CD14-positive monocyte (primary cell): ENCODE measurements around the gene ZNF638. TPM values are rescaled to one million over a fixed set of nuclear protein-coding genes. Genes with fewer than 3 reads are reported as not detected.

Experiments
- DNase-seq, 3 donors: peaks; one replicate each; pipeline ENCODE4 v3.0.0-alpha.2; 2011 to 2022
- H2AFZ ChIP-seq: 2 replicates; pipeline ENCODE4 v1.6.0; 2012; ENCODE audit warnings: mild to moderate bottlenecking, low read depth, low read length, inconsistent platforms; ENCODE audit not compliant: insufficient read depth, poor library complexity, severe bottlenecking
- H3K27ac ChIP-seq, 2 donors: 1 replicate in 1 of 2; 2 replicates in 1 of 2; pipeline ENCODE4 v1.5.1; 2012 to 2013; ENCODE audit warnings: low read length in 2 of 2, control low read depth in 1 of 2, inconsistent platforms in 1 of 2, low read depth in 1 of 2, mild to moderate bottlenecking in 1 of 2
- H3K27me3 ChIP-seq, 2 donors: one replicate each; pipeline versions ENCODE4 v1.6.0 to v1.6.1; 2011 to 2013; ENCODE audit warnings: low read length in 2 of 2; ENCODE audit not compliant: control insufficient read depth in 2 of 2, insufficient read depth in 2 of 2
- H3K36me3 ChIP-seq, 2 donors: replicated peaks in 1 of 2; 1 replicate in 1 of 2; 2 replicates in 1 of 2; pipeline versions ENCODE4 v1.5.1 to v1.6.1; 2012 to 2013; ENCODE audit warnings: low read length in 2 of 2, control low read depth in 1 of 2, inconsistent platforms in 1 of 2, mild to moderate bottlenecking in 1 of 2; ENCODE audit not compliant: insufficient read depth in 2 of 2, control insufficient read depth in 1 of 2
- H3K4me1 ChIP-seq, 2 donors: 1 replicate in 1 of 2; 2 replicates in 1 of 2; pipeline versions ENCODE4 v1.5.1 to v1.6.1; 2012 to 2013; ENCODE audit warnings: low read length in 2 of 2, control low read depth in 1 of 2, inconsistent platforms in 1 of 2, mild to moderate bottlenecking in 1 of 2, moderate library complexity in 1 of 2; ENCODE audit not compliant: insufficient read depth in 2 of 2, control insufficient read depth in 1 of 2
- H3K4me2 ChIP-seq: replicated peaks from 2 replicates; pipeline ENCODE3; 2012; ENCODE audit warnings: low read length, moderate library complexity, mild to moderate bottlenecking; ENCODE audit not compliant: poor library complexity, severe bottlenecking; ENCODE audit errors: extremely low read depth
- H3K4me3 ChIP-seq, 3 experiments: fragments of 200-600 bp in 1 of 3; sonication (generic) in 1 of 3; replicated peaks in 1 of 3; 1 replicate in 2 of 3; 2 replicates in 1 of 3; pipeline ENCODE4 v1.5.1; 2011 to 2013; ENCODE audit warnings: low read length in 3 of 3, mild to moderate bottlenecking in 3 of 3, control low read depth in 2 of 3, low read depth in 2 of 3, inconsistent platforms in 1 of 3, moderate library complexity in 1 of 3
- H3K79me2 ChIP-seq: 2 replicates; pipeline ENCODE4 v1.6.0; 2012; ENCODE audit warnings: mild to moderate bottlenecking, control low read depth, inconsistent platforms, low read length, moderate library complexity; ENCODE audit not compliant: insufficient read depth
- H3K9ac ChIP-seq: 2 replicates; pipeline ENCODE4 v1.6.0; 2017; ENCODE audit warnings: low read length, mild to moderate bottlenecking; ENCODE audit not compliant: insufficient read depth, poor library complexity, severe bottlenecking
- H3K9me3 ChIP-seq, 2 donors: replicated peaks in 1 of 2; 1 replicate in 1 of 2; 2 replicates in 1 of 2; pipeline versions ENCODE4 v1.5.1 to v1.6.1; 2012 to 2013; ENCODE audit warnings: low read length in 2 of 2, control low read depth in 1 of 2; ENCODE audit not compliant: control insufficient read depth in 1 of 2, insufficient read depth in 1 of 2
- H4K20me1 ChIP-seq: 2 replicates; pipeline ENCODE4 v1.6.0; 2012; ENCODE audit warnings: mild to moderate bottlenecking, low read length, control low read depth, moderate library complexity; ENCODE audit not compliant: insufficient read depth
- H3K27ac Mint-ChIP-seq, 7 donors: one replicate each; pipeline ENCODE4 v1.8.0; 2020; ENCODE audit warnings: mild to moderate bottlenecking in 7 of 7, mixed read lengths in 7 of 7, moderate library complexity in 6 of 7, inconsistent platforms in 2 of 7
- H3K27me3 Mint-ChIP-seq, 3 donors: one replicate each; pipeline ENCODE4 v1.8.0; 2021 to 2022; ENCODE audit warnings: low read depth in 3 of 3, mild to moderate bottlenecking in 3 of 3, mixed read lengths in 3 of 3, moderate library complexity in 3 of 3, inconsistent platforms in 1 of 3
- H3K36me3 Mint-ChIP-seq, 2 donors: one replicate each; pipeline ENCODE4 v1.8.0; 2020; ENCODE audit warnings: mixed read lengths in 2 of 2, inconsistent platforms in 1 of 2, mild to moderate bottlenecking in 1 of 2
- H3K4me1 Mint-ChIP-seq: one replicate; pipeline ENCODE4 v1.8.0; 2020; ENCODE audit warnings: mild to moderate bottlenecking, mixed read lengths
- H3K4me3 Mint-ChIP-seq, 2 donors: one replicate each; pipeline ENCODE4 v1.8.0; 2020; ENCODE audit warnings: mild to moderate bottlenecking in 2 of 2, mixed read lengths in 2 of 2, moderate library complexity in 1 of 2
- H3K9me3 Mint-ChIP-seq, 7 donors: one replicate each; pipeline ENCODE4 v1.8.0; 2020 to 2022; ENCODE audit warnings: mixed read lengths in 7 of 7, mild to moderate bottlenecking in 6 of 7, moderate library complexity in 6 of 7, inconsistent platforms in 2 of 7
- CTCF ChIP-seq: fragments of 200-600 bp; IDR thresholded peaks from one replicate; pipeline ENCODE4 v1.8.0; 2022; ENCODE audit warnings: antibody characterized with exemption, mild to moderate bottlenecking
- WGBS: methylation state at CpG from one replicate; pipeline ENCODE4 v1.1.5; 2013; ENCODE audit warnings: missing lambda C conversion rate; ENCODE audit not compliant: insufficient coverage; 5-methylcytosine and 5-hydroxymethylcytosine counted together
- intact Hi-C, 2 donors: fragments of 100-400 bp; cut with micrococcal nuclease; formaldehyde crosslinking; loops; one replicate each; pipeline versions ENCODE4 v1.15.0 to v1.15.1; 2023
- polyA plus RNA-seq, 3 donors: library from polyadenylated mRNA; depleted of rRNA in 1 of 3; unstranded in 2 of 3; stranded (reverse) in 1 of 3; fragments of 300-500 nt in 2 of 3; fragments of >200 nt in 1 of 3; fragmentation: Illumina TruSeq in 2 of 3; gene quantifications; 1 replicate in 2 of 3; 2 replicates in 1 of 3; pipeline ENCODE4 v1.2.3, GENCODE V29; 2012 to 2021

The ZNF638 gene
- polyA plus RNA-seq, 3 donors, result 19.1 to 64.6 (median 22.4) TPM

DNA sequence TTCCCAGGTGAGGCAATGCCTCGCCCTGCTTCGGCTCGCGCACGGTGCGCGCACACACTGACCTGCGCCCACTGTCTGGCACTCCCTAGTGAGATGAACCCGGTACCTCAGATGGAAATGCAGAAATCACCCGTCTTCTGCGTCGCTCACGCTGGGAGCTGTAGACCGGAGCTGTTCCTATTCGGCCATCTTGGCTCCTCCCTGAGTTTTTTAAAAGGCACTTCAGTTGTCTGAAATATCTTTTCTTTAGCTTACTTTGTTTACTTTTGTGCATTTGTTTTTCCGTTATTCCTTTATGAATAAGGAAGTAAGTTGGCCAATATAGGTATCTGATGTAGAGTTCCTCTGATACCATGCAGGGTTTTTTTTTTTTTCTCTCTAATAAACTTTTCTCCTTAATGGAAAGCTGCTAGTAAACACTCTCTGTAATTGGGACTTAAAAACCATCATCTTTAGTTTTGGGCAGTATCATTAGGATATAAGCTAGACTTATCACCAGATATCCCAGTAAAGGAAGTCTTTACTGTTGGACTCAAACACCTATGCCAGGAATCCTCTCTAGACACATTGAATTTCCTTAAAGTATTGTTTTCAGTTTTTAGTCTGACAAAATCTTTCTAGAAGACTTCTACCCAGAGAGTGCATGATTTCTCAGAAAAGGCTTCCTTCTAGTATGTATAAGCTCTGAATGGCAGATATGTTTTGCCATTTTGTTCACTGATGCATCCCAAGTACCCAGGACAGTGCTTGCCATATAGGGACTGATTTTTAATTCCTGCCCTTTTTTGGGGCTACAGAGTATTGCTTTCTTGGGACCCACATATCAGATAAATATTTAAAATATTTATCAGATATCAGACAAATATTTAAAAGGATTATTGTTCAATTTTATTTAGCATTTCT lies 86.0 kb downstream of the ZNF638 start:
- H3K27ac Mint-ChIP-seq, result peak overlapping the region in 4 of 7 donors; percentile 21 to 57 (median 41)

GRCh38 chr2:71419145-71419544 lies 87.6 kb downstream of the ZNF638 start:
- Histone ChIP-seq H3K36me3 (peaks cover 21 to 48% of the 10 kb centered on the region in 2 donors), H3K79me2 (peaks cover 2% of the 10 kb centered on the region), H3K27me3 (no peaks in the 10 kb centered on the region), H4K20me1 (no peaks in the 10 kb centered on the region), H3K4me2 (no peak overlapping the region), H3K9ac (no peak overlapping the region), H3K4me1 (peaks cover 4 to 6% of the 10 kb centered on the region in 2 donors), H2AFZ (no peak overlapping the region), H3K4me3 (no peak overlapping the region), H3K27ac (no peak overlapping the region), H3K9me3 (no peaks in the 10 kb centered on the region)
- H3K4me3 Mint-ChIP-seq, result no peak overlapping the region
- no peak for TF ChIP-seq CTCF
- peaks cover 28 to 33% of the 10 kb centered on the region in 2 donors for H3K36me3 Mint-ChIP-seq
- intact Hi-C loops, result no loop called here
- DNase-seq, result no peak
- H3K27ac Mint-ChIP-seq, result no peak overlapping the region
- peaks cover 18% of the 10 kb centered on the region for H3K4me1 Mint-ChIP-seq
- no peaks in the 10 kb centered on the region for H3K27me3 Mint-ChIP-seq
- no CpG with 5 or more reads among the region's 4 CpGs for WGBS
- H3K9me3 Mint-ChIP-seq, result no peaks in the 10 kb centered on the region

More for the DNA sequence above, 86.0 kb downstream of the ZNF638 start:
- peaks cover 13 to 17% of the 10 kb centered on the region in 2 donors for H3K36me3 Mint-ChIP-seq
- Histone ChIP-seq H3K27me3 (no peaks in the 10 kb centered on the region), H3K36me3 (peaks cover 9 to 32% of the 10 kb centered on the region in 2 donors), H4K20me1 (no peaks in the 10 kb centered on the region), H3K9me3 (no peaks in the 10 kb centered on the region), H3K27ac (peak overlapping the region in 1 of 2 donors; percentile 46), H3K4me3 (peak overlapping the region in 1 of 3 experiments; percentile 40), H3K4me2 (peak overlapping the region; percentile 51), H3K9ac (no peak overlapping the region), H3K79me2 (peaks cover 2% of the 10 kb centered on the region), H2AFZ (no peak overlapping the region), H3K4me1 (peaks cover 0 to 4% of the 10 kb centered on the region in 2 donors)
- TF ChIP-seq CTCF, result no peak
- peak overlapping the region; percentile 69 to 85 for H3K4me3 Mint-ChIP-seq
- intact Hi-C loops, result no loop called here
- H3K4me1 Mint-ChIP-seq, result peaks cover 6% of the 10 kb centered on the region
- DNase-seq, result no peak
- no peaks in the 10 kb centered on the region for H3K27me3 Mint-ChIP-seq
- H3K9me3 Mint-ChIP-seq, result no peaks in the 10 kb centered on the region
- no CpG with 5 or more reads among the region's 16 CpGs for WGBS
